Left lobe of liver (tissue), 2 donors: ENCODE results near the gene KLK12. TPM values are rescaled to one million over a fixed set of nuclear protein-coding genes. Genes with fewer than 3 reads are reported as not detected.

ENCODE experiments used
- ATAC-seq: fragments of 200-7000 bp; cut with Tn5 transposase; one replicate; pipeline ENCODE4 v1.9.1; 2020; ENCODE audit warnings: mild to moderate bottlenecking, moderate library complexity
- DNase-seq: peaks from one replicate; pipeline ENCODE4 v3.0.0-alpha.2; 2020; ENCODE audit warnings: low spot score
- total RNA-seq: library from RNA; stranded (reverse); gene quantifications from one replicate; pipeline ENCODE4 v1.2.1, GENCODE V29; 2021
- donor health status: DM: no; HTN: no; CAD: no; lungs with moderate emphysema.
- donor health status: DM: no; HTN: yes; CAD: no.

Gene KLK12
- total RNA-seq, 1 donor from 2014 or later, result not detected

DNA sequence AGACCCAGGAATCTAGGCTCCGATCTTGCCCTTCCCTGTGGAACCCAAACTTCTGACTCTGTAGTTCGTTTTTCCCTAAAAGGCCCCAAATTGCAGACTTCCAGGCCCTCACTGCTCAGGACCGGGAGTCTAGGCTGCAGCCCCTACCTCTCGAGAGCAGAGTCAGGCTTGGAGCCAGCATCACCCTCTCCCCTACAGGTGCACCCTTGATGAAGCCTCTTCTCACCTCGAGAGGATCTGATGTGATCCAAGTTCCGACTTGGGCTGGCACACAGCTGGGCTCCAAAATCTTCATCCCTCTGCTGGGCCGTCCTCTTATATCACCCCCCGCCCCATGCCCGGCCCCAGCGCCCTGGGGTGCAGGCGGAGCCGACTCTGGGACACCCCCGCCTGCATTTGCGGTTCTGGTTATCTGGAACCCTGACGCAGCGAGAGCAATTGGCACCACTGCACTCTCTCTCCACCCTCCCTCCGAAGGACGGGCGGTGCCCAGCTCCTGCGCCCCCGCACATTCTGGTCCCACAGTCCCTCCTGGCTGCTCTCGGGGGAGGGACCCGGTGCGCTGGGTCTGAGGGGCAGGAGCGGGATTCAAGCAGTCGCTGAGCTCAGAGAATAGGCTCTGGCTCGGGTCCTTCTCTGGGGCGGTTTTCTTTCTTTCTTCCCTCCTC is 51.0 kb downstream of the KLK12 start, which contains the start of gene KLK7:
Gene KLK7, minus strand, starts transcription at position 293 of the 668 bp plus-strand sequence. CDS start 1,518 bp downstream, outside the sequence.
- no peak for ATAC-seq
- no peak for DNase-seq

DNA sequence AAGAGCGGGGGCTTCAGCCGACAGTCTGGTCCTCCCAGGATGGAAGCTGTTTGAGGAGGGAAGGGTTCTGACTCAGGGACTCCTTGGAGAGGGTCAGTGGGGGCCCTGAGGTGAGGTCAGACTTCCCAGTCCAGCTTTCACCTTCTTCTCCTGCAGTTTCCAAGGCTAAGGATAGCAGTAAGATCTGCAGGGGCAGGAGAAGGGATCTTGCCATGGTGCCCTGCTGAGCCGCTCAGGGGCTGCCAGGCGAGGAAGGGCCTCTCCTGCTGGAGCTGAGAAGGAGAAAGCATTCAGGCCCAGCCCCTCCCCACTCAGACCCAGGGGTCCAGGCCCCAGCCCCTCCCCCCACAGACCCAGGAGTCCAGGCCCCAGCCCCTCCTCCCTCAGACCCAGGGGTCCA is 52.6 kb downstream of the KLK12 start:
- ATAC-seq, result no peak
- no peak for DNase-seq

DNA sequence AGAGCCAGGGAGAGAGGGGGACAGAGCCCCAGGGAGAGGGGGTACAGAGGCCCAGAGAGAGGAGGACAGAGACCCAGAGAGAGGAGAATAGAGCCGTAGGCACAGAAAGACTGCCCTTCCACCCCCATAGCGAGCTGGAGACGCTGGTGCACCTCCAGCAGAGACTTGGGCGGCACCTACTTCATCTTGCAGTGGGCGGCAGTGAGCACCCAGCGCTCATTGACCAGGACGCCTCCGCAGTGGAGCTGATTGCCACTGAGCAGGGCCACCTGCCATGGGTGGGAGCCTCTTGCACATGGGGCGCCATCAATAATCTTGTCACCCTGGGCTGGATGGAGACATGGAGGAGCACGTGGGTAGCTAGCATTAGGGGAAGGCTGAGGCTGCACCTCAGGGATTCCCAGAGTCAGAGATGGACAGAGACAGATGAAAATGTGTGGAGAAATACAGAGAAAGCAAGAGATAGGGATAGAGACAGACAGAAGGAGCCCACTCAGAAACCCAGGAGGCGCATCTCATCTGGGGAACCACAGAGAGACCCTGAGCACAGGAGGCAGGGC is 53.1 kb downstream of the KLK12 start:
- DNase-seq (no peak), ATAC-seq (no peak)

DNA sequence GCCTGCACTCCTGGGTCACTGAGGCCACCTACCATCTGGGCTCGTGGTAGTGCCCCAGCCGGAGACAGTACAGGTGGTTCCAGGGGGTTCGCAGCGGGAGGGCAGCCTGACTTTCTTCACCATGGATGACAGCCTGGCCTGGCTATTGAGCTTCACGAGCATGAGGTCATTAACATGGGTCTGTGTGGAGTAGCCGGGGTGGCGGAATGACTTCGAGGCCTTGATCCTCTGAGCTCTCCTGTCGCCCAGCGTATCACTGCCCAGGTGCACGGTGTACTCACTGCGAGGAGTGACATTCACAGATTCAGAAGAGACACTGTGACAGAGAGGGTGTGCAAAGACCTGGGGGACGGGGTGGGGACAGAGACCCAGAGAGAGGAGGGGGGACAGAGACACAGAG is 54.6 kb downstream of the KLK12 start:
- no peak for ATAC-seq
- DNase-seq, result no peak

DNA sequence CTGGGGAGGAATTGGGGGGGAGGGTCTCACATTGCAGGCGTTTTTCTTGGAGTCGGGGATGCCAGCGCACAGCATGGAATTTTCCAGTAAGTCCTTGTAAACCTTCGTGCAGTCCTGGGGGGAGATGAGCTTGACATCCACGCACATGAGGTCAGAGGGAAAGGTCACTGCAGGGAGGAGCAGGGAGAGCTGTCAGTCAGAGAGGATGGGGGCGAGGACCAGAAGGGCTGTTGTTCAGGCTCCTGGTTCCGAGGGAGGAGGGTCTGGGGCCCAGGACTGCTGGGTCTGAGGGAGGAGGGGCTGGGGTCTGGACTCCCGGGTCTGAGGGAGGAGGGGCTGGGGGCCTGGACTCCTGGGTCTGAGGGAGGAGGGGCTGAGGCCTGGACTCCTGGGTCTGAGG is 55.0 kb downstream of the KLK12 start:
- ATAC-seq (no peak), DNase-seq (no peak)

Other genes with a start within 250 kb of the KLK12 start
- gene ACP4, start 244.6 kb downstream of the KLK12 start, total RNA-seq, result not detected
- gene KLK1, start 211.2 kb downstream of the KLK12 start, total RNA-seq, result 0.75 TPM
- not detected for gene KLK15, start 201.4 kb downstream of the KLK12 start, total RNA-seq
- gene KLK3, start 180.1 kb downstream of the KLK12 start, total RNA-seq, result not detected
- not detected for gene KLK2, start 161.6 kb downstream of the KLK12 start, total RNA-seq
- gene KLK4, start 123.6 kb downstream of the KLK12 start, total RNA-seq, result not detected
- gene KLK5, start 82.0 kb downstream of the KLK12 start, total RNA-seq, result not detected
- not detected for gene KLK6, start 65.4 kb downstream of the KLK12 start, total RNA-seq
- not detected for gene KLK7, start 51.1 kb downstream of the KLK12 start, total RNA-seq
- not detected for gene KLK8, start 33.4 kb downstream of the KLK12 start, total RNA-seq
- not detected for gene KLK10, start 15.3 kb downstream of the KLK12 start, total RNA-seq
- gene KLK11, start 8.4 kb downstream of the KLK12 start, total RNA-seq, result not detected
- gene KLK13, start 30.1 kb upstream of the KLK12 start, total RNA-seq, result not detected
- not detected for gene KLK14, start 47.9 kb upstream of the KLK12 start, total RNA-seq
- 4.4 TPM for gene CTU1, start 73.4 kb upstream of the KLK12 start, total RNA-seq
- 4.8 TPM for gene SIGLEC9, start 89.9 kb upstream of the KLK12 start, total RNA-seq
- 3.8 TPM for gene SIGLEC7, start 107.3 kb upstream of the KLK12 start, total RNA-seq
- gene CD33, start 190.1 kb upstream of the KLK12 start, total RNA-seq, result 3.4 TPM
- not detected for gene SIGLECL1, start 216.1 kb upstream of the KLK12 start, total RNA-seq